HG03565 (cell line): ENCODE measurements around the gene BUB1.
"Not testable (repeated sequence)": the region's sequence is repeated elsewhere in the genome, so short reads cannot be mapped to it uniquely, and the experiment has no call there.

ENCODE experiments used
- ATAC-seq: cut with Tn5 transposase; IDR thresholded peaks from one replicate; pipeline ENCODE4 v1.9.1; 2021; ENCODE audit warnings: mild to moderate bottlenecking, moderate library complexity; ENCODE audit not compliant: unreplicated experiment

Gene BUB1

DNA sequence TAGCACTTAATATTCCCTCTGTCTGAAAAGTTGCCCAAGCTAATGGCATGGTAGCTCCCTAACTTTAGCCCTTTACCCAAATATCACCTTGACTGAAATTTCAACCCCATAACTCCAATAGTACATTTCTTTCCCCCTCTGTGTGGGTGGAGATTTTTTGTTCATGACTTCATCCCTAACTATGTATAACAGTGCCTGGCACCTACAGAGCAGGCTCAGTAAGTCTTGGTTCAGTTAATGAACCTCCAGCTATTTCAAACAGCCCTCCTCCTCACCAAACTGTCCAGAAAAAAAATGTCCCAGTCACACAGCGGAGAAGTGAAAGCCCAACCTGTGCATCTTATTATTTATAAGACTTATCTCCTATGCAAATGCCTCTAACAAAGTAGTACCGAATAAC is 18.6 kb downstream of the BUB1 start:
- no peak for ATAC-seq

- no peak for ATAC-seq
These were observed 20.0 kb downstream of the BUB1 start for GRCh38 chr2:110657724-110658305.

GRCh38 chr2:110655701-110656100 is 22.2 kb downstream of the BUB1 start:
- ATAC-seq: no peak

GRCh38 chr2:110653861-110654260 is 24.0 kb downstream of the BUB1 start:
- no peak for ATAC-seq

- no peak for ATAC-seq
These were observed 27.5 kb downstream of the BUB1 start for GRCh38 chr2:110650346-110650745.

- no peak for ATAC-seq
These were observed 30.1 kb downstream of the BUB1 start for GRCh38 chr2:110647777-110648176.

DNA sequence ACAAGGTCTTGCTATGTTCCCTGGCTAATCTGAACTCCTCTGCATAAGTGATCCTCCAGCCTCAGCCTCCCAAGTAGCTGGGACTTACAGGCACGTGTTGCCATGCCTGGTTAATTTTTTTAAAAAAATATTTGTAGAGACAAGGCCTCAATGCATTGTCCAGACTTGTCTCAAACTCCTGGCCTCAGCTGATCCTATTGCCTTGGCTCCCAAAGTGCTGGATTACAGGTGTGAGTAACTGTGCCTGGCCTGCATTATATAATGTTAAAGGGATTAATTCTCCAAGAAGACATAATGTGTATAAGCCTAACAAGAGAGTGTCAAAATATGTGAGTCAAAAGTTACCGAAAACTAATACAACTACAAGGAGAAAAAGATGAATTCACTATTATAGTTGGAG is 32.2 kb downstream of the BUB1 start:
- no peak for ATAC-seq

- ATAC-seq: no peak
These were observed 33.5 kb downstream of the BUB1 start for GRCh38 chr2:110644357-110644756.

DNA sequence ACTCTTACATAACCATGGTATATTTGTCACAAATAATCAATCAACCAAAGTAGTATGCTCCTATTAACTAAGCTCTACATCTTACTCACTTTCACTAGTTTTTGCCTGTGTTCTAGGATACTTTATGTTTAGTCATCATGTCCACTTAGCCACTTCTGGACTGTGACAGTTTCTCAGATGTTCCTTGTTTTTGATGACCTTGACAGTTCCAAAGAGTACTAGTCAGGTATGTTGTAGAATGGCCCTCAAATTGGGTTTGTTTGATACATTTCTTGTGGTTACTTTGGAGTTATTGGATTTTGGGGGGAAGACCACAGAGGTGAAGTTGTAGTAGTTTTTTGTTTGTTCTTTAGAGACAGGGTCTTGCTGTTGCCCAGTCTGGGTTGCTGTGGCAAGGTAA is 35.5 kb downstream of the BUB1 start:
- no peak for ATAC-seq

- no peak for ATAC-seq
These were observed 37.9 kb downstream of the BUB1 start for GRCh38 chr2:110639972-110640371.

- no peak for ATAC-seq
These were observed 38.7 kb downstream of the BUB1 start for GRCh38 chr2:110638952-110639695.

DNA sequence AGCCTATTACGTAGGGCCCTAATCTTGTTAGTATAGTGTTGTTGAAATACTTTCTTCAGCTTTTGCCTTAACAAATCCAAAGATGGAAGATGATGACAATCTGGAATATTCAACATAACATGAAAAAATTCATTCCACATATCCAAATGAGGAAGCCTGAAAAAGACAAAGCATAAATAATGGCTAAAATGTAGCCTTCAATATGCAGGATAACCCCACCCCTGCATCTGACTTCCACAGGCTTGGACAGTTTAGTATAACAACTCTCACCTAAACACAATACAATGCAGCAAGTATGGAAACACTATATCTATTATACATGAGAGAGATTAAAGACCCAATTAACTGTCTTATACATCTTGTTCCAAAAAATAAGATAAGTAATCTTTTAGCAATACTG is 39.9 kb downstream of the BUB1 start:
- ATAC-seq: no peak

DNA sequence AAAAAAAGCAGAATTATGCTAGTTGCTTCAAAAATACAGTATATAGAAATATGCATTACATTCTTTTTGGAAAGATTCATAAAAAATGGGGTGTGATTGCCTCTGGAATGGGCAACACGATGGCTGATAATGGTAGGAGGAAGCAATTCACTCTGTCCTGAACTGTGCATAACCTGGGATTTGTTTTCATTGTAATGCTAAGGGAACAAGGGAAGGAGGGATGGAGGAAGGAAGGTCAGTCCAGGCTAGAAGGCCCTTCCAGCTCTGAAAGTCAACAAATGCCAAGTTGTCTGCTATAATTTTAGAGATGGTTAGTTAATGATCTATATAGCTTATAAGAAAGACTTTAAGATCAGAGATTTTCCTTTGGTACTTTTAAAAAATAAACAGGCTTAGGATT is 40.8 kb downstream of the BUB1 start:
- ATAC-seq: no peak

- not testable (repeated sequence) for ATAC-seq
These were observed 41.8 kb downstream of the BUB1 start for GRCh38 chr2:110635949-110636628.

- ATAC-seq: not testable (repeated sequence)
These were observed 50.5 kb downstream of the BUB1 start for GRCh38 chr2:110627348-110627747.

GRCh38 chr2:110619326-110619939 is 58.4 kb downstream of the BUB1 start:
- not testable (repeated sequence) for ATAC-seq

- not testable (repeated sequence) for ATAC-seq
These were observed 63.9 kb downstream of the BUB1 start for GRCh38 chr2:110613927-110614326.

GRCh38 chr2:110610613-110611250 is 67.1 kb downstream of the BUB1 start:
- not testable (repeated sequence) for ATAC-seq

GRCh38 chr2:110609843-110610612 is 67.8 kb downstream of the BUB1 start:
- not testable (repeated sequence) for ATAC-seq

GRCh38 chr2:110608788-110609502 is 68.9 kb downstream of the BUB1 start:
- not testable (repeated sequence) for ATAC-seq
